ENCODE measurements around the gene DYNLL1. TPM values are rescaled to one million over a fixed set of nuclear protein-coding genes. Genes with fewer than 3 reads are reported as not detected.

Gene DYNLL1
- total and polyA plus RNA-seq, 2 of the 13 experiments (the other 11 are each of a cell fraction or from before 2014, with no cell fraction given): 271 to 294 TPM

- TF ChIP-seq AHDC1 (CRISPR knock-in tag; IDR thresholded peaks at IDR 0.05; ENCODE audit: borderline replicate concordance): no peak
- TF ChIP-seq ATF4 (CRISPR knock-in tag; IDR thresholded peaks at IDR 0.05): no peak
- TF ChIP-seq HNRNPLL (IDR thresholded peaks at IDR 0.05; ENCODE audit: low read depth, low read length, poor library complexity, severe bottlenecking): peak; percentile 57
- no peak for TF ChIP-seq TERF1 (CRISPR knock-in tag; IDR thresholded peaks at IDR 0.05)
- no peak for TF ChIP-seq NFE2 (CRISPR knock-in tag; IDR thresholded peaks at IDR 0.05)
- TF ChIP-seq ZNF543 (CRISPR knock-in tag; IDR thresholded peaks at IDR 0.05): no peak; the same call in 1 of the 2 replicates
- TF ChIP-seq POGK (CRISPR knock-in tag; conservative IDR thresholded peaks at IDR 0.05): no peak; the same call in 1 of the 2 replicates
- no peak; the same call in 1 of the 2 replicates for TF ChIP-seq ESRRA (CRISPR knock-in tag; IDR thresholded peaks at IDR 0.05; ENCODE audit: low read depth)
- no peak; the same call in 1 of the 2 replicates for TF ChIP-seq ZNF253 (CRISPR knock-in tag; IDR thresholded peaks at IDR 0.05; ENCODE audit: borderline replicate concordance)
- no peak for TF ChIP-seq NR1H2 (CRISPR knock-in tag; IDR thresholded peaks at IDR 0.05; ENCODE audit: borderline replicate concordance, low read depth)
- TF ChIP-seq KAT2B (IDR thresholded peaks at IDR 0.05; ENCODE audit: borderline replicate concordance, low read depth, low read length): no peak
- 0 out of 2 replicates have a peak, but pooled peaks have one; percentile 15 for TF ChIP-seq FOXA3 (CRISPR knock-in tag; IDR thresholded peaks at IDR 0.05)
- TF ChIP-seq CEBPZ (IDR thresholded peaks at IDR 0.05; ENCODE audit: low read length): no peak
Measured at GRCh38 chr12:120534703-120535655, 39.1 kb downstream of the DYNLL1 start (continued).
